ENCODE measurements around the gene RAMP3.

GRCh38 chr7:45145881-45146280 is 11.7 kb upstream of the RAMP3 start:
- TF ChIP-seq CTCF (conservative IDR thresholded peaks at IDR 0.05; ENCODE audit: low read depth, low read length) (no peak), EZH2 (IDR thresholded peaks at IDR 0.05; ENCODE audit: borderline replicate concordance, low read depth, low read length, poor library complexity, severe bottlenecking) (no peak)
